HG02970 (cell line): ENCODE results near the gene ENO4.

Experiments
- ATAC-seq: cut with Tn5 transposase; IDR thresholded peaks from one replicate; pipeline ENCODE4 v1.9.1; 2021; ENCODE audit warnings: mild to moderate bottlenecking, moderate library complexity, moderate number of reproducible peaks; ENCODE audit not compliant: unreplicated experiment, low FRiP score

Gene ENO4

DNA sequence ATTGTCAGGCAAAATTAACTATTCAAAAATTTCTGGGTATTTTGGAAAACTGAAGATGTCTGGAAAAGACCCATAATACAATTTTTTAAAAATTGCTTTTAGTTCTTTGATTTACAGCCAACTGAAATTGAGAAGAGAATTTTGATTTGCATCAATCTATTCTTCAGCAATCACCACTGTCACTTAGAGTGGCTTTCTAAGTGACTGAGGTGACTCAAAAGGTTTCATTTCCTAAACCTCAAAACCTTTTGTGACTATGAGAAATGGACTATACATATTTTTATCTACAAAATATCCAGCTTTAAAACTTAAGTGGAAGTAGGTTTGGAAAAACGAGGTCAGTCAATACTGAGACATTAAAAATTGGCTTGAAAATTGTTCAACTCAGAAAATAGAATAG is 60.0 kb downstream of the ENO4 start:
- ATAC-seq: no peak

GRCh38 chr10:116910910-116911309 is 61.6 kb downstream of the ENO4 start:
- no peak for ATAC-seq

GRCh38 chr10:116912162-116912561 is 62.9 kb downstream of the ENO4 start:
- no peak for ATAC-seq

GRCh38 chr10:116913695-116914094 is 64.4 kb downstream of the ENO4 start:
- no peak for ATAC-seq

DNA sequence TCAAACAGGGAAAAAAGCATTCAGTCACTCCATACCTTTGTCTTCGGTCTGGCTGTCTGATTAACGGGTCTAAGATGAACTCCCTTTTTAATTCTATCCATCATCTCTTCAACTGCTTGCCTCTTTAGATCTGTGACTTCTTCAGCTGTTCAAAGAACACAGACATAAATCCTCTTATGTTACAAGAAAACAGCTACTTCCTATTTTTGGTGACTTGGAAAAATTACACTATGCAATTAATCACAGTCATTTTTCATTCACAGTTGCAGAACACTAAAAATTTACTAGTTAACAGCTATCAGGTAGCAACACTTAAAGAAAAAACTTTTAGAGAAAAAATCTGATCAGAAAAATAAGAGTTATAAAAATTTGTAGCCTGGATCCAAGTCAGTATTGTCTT is 66.0 kb downstream of the ENO4 start:
- ATAC-seq: no peak

DNA sequence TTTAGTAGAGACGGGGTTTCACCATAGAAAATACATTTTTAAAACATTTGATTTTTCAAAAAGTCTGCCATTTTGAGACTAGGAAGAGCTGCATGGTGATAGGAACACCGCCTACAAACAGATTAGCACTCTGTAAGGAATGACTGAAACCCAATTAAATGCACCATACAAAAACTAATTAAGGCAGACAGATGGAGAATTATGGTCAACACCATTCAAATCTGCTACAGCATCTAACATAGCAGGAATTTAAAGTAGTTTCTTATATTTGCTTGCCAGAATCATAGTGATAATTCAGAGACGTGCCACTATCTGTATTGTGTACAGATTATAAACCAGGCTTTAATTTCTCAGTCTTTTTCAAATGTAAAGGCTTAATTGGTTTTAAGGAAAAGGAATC is 68.2 kb downstream of the ENO4 start:
- no peak for ATAC-seq

GRCh38 chr10:116918583-116918982 is 69.3 kb downstream of the ENO4 start:
- no peak for ATAC-seq

- no peak for ATAC-seq
Observed at GRCh38 chr10:116919164-116919563, 69.9 kb downstream of the ENO4 start.

DNA sequence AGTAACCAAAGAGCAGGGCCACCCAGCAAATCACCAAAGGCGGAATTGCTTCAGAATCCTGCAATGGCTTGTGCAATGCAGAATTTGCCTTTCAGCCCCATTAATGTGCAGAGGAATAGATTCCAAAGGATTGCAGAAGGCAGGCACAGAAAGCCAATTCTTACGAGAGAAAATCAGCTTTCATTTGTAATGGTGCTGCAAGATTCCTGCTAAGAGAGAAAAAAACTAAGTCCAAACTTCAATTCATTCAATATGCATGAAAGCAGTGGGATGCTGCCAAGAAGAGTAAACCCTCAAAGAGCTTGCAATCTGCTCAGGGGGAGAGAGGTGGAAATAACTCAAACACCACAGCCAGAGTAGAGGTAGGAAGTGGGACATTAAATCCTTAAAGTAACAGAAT is 70.4 kb downstream of the ENO4 start:
- ATAC-seq: no peak

- no peak for ATAC-seq
Observed at GRCh38 chr10:116925056-116925455, 75.8 kb downstream of the ENO4 start.

DNA sequence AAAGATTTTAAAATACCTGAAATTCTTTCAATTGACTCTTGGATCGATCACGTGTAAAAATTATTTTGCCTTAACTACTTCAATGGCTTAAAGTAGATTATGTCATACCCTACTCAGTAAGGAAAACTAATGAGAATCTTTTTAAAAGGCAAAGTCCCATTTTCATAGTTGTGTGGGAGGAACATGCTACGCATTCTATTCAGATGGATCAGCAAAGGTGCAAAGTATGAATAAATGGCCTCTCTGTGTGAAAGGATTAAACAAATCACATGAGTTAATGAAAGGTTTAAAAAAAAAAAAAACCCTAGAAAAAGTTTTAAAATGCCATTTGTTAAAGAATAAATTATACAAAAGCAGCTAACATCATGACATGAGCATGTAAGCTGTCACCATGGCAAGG is 77.1 kb downstream of the ENO4 start:
- ATAC-seq: no peak

DNA sequence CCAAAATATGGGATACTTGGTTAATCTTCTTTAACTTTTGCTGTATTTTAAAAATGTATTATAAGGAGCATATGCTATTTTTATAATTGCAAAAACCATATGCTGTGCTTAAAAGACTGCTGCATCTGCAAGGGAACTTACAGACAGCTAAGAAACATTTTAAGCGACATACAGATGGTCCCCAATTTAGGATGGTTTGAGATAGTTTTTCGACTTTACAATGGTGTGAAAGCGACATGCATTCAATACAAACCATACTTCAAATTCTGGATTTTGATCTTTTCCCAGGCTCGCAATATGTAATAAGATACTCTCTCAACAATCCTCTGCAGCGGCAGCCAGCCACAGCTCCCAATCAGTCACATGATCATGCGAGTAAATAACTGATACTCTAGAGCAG is 82.5 kb downstream of the ENO4 start:
- ATAC-seq: no peak
